ENCODE data around the gene GRID2.

GRID2 gene

GRCh38 chr4:93436000-93436626, 1132.3 kb downstream of the GRID2 start:
- TF ChIP-seq CTCF (IDR thresholded peaks at IDR 0.05; ENCODE audit: low read depth, low read length): no peak
- no peak for DNase-seq (ENCODE audit: extremely low read depth, low read depth)

- no peak for TF ChIP-seq CTCF (IDR thresholded peaks at IDR 0.05; ENCODE audit: low read depth, low read length)
- no peak for DNase-seq (ENCODE audit: extremely low read depth, low read depth)
These were observed 1134.2 kb downstream of the GRID2 start for GRCh38 chr4:93437991-93438390.

GRCh38 chr4:93444860-93445259, 1141.1 kb downstream of the GRID2 start:
- DNase-seq (ENCODE audit: extremely low read depth, low read depth): no peak
- TF ChIP-seq CTCF (IDR thresholded peaks at IDR 0.05; ENCODE audit: low read depth, low read length): no peak

- TF ChIP-seq CTCF (IDR thresholded peaks at IDR 0.05; ENCODE audit: low read depth, low read length): no peak
These were observed 1142.3 kb downstream of the GRID2 start for GRCh38 chr4:93446038-93446437.

GRCh38 chr4:93448691-93449293, 1145.0 kb downstream of the GRID2 start:
- TF ChIP-seq CTCF (IDR thresholded peaks at IDR 0.05; ENCODE audit: low read depth, low read length): no peak
- no peak for DNase-seq (ENCODE audit: extremely low read depth, low read depth)

More at GRCh38 chr4:93446038-93446437, 1142.3 kb downstream of the GRID2 start:
- no peak for DNase-seq (ENCODE audit: extremely low read depth, low read depth)

- TF ChIP-seq CTCF (IDR thresholded peaks at IDR 0.05; ENCODE audit: low read depth, low read length): no peak
- DNase-seq (ENCODE audit: extremely low read depth, low read depth): no peak
These were observed 1148.2 kb downstream of the GRID2 start for GRCh38 chr4:93451954-93452353.

- TF ChIP-seq CTCF (IDR thresholded peaks at IDR 0.05; ENCODE audit: low read depth, low read length): no peak
- DNase-seq (ENCODE audit: extremely low read depth, low read depth): no peak
These were observed 1157.8 kb downstream of the GRID2 start for GRCh38 chr4:93461541-93461940.

Measured in AG09319 (cell line).